ENCODE data around the gene PER2. TPM values are rescaled to one million over a fixed set of nuclear protein-coding genes. Genes with fewer than 3 reads are reported as not detected.

PER2 gene
- total and polyA plus RNA-seq, 2 of the 13 experiments (the other 11 are each of a cell fraction or from before 2014, with no cell fraction given): 5.1 to 9.4 TPM

DNA sequence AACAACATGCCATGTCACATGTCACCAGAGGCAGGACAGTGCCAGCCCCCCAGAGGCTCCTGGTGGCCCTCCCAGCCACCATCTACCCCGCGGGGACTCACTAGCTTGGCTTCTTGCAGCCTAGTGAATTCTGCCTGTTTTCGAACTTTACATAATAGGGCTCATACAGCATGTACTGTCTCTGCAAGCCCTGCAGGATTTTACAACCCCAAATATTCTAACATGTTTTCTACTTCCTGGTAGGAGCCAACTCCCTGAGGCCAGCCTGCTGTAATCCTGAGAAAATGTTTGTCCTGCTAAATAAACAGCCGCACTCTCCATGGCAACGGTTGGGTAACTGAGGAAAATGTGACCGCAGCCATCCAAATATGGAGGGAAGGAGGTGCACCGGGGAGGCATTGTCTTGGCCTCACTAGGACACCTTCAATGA is 2.7 kb downstream of the PER2 start (continued):
- TF ChIP-seq FOXK1 (CRISPR knock-in tag; IDR thresholded peaks at IDR 0.05; ENCODE audit: borderline replicate concordance, low read depth): peak; percentile 94
- no peak for TF ChIP-seq RBM39 (IDR thresholded peaks at IDR 0.05; ENCODE audit: low read depth, low read length, poor library complexity, severe bottlenecking)
- TF ChIP-seq ZNF605 (CRISPR knock-in tag; IDR thresholded peaks at IDR 0.05): peak; percentile 55; the same call in 1 of the 2 replicates
- TF ChIP-seq, protein P1, sequence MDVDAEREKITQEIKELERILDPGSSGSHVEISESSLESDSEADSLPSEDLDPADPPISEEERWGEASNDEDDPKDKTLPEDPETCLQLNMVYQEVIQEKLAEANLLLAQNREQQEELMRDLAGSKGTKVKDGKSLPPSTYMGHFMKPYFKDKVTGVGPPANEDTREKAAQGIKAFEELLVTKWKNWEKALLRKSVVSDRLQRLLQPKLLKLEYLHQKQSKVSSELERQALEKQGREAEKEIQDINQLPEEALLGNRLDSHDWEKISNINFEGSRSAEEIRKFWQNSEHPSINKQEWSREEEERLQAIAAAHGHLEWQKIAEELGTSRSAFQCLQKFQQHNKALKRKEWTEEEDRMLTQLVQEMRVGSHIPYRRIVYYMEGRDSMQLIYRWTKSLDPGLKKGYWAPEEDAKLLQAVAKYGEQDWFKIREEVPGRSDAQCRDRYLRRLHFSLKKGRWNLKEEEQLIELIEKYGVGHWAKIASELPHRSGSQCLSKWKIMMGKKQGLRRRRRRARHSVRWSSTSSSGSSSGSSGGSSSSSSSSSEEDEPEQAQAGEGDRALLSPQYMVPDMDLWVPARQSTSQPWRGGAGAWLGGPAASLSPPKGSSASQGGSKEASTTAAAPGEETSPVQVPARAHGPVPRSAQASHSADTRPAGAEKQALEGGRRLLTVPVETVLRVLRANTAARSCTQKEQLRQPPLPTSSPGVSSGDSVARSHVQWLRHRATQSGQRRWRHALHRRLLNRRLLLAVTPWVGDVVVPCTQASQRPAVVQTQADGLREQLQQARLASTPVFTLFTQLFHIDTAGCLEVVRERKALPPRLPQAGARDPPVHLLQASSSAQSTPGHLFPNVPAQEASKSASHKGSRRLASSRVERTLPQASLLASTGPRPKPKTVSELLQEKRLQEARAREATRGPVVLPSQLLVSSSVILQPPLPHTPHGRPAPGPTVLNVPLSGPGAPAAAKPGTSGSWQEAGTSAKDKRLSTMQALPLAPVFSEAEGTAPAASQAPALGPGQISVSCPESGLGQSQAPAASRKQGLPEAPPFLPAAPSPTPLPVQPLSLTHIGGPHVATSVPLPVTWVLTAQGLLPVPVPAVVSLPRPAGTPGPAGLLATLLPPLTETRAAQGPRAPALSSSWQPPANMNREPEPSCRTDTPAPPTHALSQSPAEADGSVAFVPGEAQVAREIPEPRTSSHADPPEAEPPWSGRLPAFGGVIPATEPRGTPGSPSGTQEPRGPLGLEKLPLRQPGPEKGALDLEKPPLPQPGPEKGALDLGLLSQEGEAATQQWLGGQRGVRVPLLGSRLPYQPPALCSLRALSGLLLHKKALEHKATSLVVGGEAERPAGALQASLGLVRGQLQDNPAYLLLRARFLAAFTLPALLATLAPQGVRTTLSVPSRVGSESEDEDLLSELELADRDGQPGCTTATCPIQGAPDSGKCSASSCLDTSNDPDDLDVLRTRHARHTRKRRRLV (CRISPR knock-in tag; IDR thresholded peaks at IDR 0.05): 0 out of 2 replicates have a peak, but pooled peaks have one; percentile 48
- peak; percentile 48; the same call in 1 of the 2 replicates for TF ChIP-seq ZNF441 (CRISPR knock-in tag; IDR thresholded peaks at IDR 0.05; ENCODE audit: borderline replicate concordance)
- TF ChIP-seq NFE2L1 (CRISPR knock-in tag; IDR thresholded peaks at IDR 0.05; ENCODE audit: borderline replicate concordance): no peak
- TF ChIP-seq, protein P2, sequence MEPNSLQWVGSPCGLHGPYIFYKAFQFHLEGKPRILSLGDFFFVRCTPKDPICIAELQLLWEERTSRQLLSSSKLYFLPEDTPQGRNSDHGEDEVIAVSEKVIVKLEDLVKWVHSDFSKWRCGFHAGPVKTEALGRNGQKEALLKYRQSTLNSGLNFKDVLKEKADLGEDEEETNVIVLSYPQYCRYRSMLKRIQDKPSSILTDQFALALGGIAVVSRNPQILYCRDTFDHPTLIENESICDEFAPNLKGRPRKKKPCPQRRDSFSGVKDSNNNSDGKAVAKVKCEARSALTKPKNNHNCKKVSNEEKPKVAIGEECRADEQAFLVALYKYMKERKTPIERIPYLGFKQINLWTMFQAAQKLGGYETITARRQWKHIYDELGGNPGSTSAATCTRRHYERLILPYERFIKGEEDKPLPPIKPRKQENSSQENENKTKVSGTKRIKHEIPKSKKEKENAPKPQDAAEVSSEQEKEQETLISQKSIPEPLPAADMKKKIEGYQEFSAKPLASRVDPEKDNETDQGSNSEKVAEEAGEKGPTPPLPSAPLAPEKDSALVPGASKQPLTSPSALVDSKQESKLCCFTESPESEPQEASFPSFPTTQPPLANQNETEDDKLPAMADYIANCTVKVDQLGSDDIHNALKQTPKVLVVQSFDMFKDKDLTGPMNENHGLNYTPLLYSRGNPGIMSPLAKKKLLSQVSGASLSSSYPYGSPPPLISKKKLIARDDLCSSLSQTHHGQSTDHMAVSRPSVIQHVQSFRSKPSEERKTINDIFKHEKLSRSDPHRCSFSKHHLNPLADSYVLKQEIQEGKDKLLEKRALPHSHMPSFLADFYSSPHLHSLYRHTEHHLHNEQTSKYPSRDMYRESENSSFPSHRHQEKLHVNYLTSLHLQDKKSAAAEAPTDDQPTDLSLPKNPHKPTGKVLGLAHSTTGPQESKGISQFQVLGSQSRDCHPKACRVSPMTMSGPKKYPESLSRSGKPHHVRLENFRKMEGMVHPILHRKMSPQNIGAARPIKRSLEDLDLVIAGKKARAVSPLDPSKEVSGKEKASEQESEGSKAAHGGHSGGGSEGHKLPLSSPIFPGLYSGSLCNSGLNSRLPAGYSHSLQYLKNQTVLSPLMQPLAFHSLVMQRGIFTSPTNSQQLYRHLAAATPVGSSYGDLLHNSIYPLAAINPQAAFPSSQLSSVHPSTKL (CRISPR knock-in tag; IDR thresholded peaks at IDR 0.05): peak; percentile 85
- TF ChIP-seq, protein P3, sequence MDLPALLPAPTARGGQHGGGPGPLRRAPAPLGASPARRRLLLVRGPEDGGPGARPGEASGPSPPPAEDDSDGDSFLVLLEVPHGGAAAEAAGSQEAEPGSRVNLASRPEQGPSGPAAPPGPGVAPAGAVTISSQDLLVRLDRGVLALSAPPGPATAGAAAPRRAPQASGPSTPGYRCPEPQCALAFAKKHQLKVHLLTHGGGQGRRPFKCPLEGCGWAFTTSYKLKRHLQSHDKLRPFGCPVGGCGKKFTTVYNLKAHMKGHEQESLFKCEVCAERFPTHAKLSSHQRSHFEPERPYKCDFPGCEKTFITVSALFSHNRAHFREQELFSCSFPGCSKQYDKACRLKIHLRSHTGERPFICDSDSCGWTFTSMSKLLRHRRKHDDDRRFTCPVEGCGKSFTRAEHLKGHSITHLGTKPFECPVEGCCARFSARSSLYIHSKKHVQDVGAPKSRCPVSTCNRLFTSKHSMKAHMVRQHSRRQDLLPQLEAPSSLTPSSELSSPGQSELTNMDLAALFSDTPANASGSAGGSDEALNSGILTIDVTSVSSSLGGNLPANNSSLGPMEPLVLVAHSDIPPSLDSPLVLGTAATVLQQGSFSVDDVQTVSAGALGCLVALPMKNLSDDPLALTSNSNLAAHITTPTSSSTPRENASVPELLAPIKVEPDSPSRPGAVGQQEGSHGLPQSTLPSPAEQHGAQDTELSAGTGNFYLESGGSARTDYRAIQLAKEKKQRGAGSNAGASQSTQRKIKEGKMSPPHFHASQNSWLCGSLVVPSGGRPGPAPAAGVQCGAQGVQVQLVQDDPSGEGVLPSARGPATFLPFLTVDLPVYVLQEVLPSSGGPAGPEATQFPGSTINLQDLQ (CRISPR knock-in tag; IDR thresholded peaks at IDR 0.05): no peak
- no peak for TF ChIP-seq CEBPZ (IDR thresholded peaks at IDR 0.05; ENCODE audit: low read length)
- TF ChIP-seq ZNF766 (CRISPR knock-in tag; IDR thresholded peaks at IDR 0.05; ENCODE audit: borderline replicate concordance): no peak; the same call in 1 of the 2 replicates
- TF ChIP-seq ZNF678 (CRISPR knock-in tag; IDR thresholded peaks at IDR 0.05): no peak
- no peak for TF ChIP-seq RBFOX2 (IDR thresholded peaks at IDR 0.05; ENCODE audit: low read depth, low read length)
- 0 out of 2 replicates have a peak, but pooled peaks have one; percentile 67 for TF ChIP-seq ZNF614 (CRISPR knock-in tag; IDR thresholded peaks at IDR 0.05; ENCODE audit: borderline replicate concordance)
- no peak; the same call in 1 of the 2 replicates for TF ChIP-seq ZNF292 (CRISPR knock-in tag; IDR thresholded peaks at IDR 0.05; ENCODE audit: borderline replicate concordance, low read depth)
